Measurements from ENCODE around the gene ZFP14. TPM values are rescaled to one million over a fixed set of nuclear protein-coding genes. Genes with fewer than 3 reads are reported as not detected.

The ZFP14 gene
- total RNA-seq, 1 donor from 2014 or later = 6.9 TPM

DNA sequence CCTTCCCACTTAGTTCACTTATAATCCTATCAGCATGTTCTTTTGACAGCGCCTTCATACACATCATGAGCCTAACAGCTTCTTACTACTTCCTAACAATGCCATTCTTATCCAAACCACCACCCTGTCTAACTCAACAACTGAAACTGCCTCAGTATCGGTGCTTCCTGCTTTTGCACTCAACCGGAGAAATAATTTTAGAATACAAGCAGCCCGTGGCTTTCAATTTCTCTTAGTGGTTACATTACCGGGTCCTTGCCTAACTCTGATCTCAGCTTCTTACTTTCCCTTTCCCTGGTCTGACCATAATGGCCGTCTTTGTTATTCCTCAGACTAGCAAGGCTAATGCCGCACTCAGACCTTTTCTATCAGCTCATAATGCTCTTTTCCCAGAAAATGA lies 22.5 kb upstream of the ZFP14 start:
- intact Hi-C loops (cut with DNase I) = no loop called here
- Histone ChIP-seq H3K36me3 (peaks cover 33% of the 10 kb centered on the region), H3K9me3 (peaks cover 8% of the 10 kb centered on the region), H3K4me1 (no peaks in the 10 kb centered on the region), H3K27ac (no peak overlapping the region), H3K27me3 (no peaks in the 10 kb centered on the region), H3K4me3 (no peak overlapping the region)
- DNase-seq (no peak), ATAC-seq (no peak)
- TF ChIP-seq, protein P1, sequence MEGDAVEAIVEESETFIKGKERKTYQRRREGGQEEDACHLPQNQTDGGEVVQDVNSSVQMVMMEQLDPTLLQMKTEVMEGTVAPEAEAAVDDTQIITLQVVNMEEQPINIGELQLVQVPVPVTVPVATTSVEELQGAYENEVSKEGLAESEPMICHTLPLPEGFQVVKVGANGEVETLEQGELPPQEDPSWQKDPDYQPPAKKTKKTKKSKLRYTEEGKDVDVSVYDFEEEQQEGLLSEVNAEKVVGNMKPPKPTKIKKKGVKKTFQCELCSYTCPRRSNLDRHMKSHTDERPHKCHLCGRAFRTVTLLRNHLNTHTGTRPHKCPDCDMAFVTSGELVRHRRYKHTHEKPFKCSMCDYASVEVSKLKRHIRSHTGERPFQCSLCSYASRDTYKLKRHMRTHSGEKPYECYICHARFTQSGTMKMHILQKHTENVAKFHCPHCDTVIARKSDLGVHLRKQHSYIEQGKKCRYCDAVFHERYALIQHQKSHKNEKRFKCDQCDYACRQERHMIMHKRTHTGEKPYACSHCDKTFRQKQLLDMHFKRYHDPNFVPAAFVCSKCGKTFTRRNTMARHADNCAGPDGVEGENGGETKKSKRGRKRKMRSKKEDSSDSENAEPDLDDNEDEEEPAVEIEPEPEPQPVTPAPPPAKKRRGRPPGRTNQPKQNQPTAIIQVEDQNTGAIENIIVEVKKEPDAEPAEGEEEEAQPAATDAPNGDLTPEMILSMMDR (IDR thresholded peaks at IDR 0.05) = no peak

DNA sequence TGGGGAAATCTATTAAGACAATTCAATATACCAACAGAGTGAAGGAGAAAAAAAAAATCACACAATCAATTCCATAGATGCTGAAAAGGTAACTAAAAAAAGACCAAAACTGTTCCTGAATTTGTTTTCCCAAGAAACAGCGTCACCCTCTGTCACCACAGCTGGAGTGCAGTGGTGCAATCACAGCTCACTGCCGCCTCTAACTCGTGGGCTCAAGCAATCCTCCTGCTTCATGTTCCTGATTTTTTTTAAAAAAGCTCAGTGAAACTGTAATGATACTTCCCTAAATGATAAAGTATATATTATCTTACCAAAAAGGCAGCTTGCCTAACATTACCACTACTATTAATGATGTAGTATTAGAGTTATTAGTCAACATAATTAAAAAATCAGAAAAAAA lies 19.6 kb upstream of the ZFP14 start:
- peaks cover 32% of the 10 kb centered on the region for H3K9me3 ChIP-seq
- H3K27me3 ChIP-seq = no peaks in the 10 kb centered on the region
- no peaks in the 10 kb centered on the region for H3K4me1 ChIP-seq
- no peak overlapping the region for H3K4me3 ChIP-seq
- DNase-seq = no peak
- H3K27ac ChIP-seq = no peak overlapping the region
- no peak for ATAC-seq
- intact Hi-C loops (cut with DNase I) = no loop called here
- peaks cover 8% of the 10 kb centered on the region for H3K36me3 ChIP-seq
- TF ChIP-seq, protein P1 (IDR thresholded peaks at IDR 0.05) = no peak

DNA sequence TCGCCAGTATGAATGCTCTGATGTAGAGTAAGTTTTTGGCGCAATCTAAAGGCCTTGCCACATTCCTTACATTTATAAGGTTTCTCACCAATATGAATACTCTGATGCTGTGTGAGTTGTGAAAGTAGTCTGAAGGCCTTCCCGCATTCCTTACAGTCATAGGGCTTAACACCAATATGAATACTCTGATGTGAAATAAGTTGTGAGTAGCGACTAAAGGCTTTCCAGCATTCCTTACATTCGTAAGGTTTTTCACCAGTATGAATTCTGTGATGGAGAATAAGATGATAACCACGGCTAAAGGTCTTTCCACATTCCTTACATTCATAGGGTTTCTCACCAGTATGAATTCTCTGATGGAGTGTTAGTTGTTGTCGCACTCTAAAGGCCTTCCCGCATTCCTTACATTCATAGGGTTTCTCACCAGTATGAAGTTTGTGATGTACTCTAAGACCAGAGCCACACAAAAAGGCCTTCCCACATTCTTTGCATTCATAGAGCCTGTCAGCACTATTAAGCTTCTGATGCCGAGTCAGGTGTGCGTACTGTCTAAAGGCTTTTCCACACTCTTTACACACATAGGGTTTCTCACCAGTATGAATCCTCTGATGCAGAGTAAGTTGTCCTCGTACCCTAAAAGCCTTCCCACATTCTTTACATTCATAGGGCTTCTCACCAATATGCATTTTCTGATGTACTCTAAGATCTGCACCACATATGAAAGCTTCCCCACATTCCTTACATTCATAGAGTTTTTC lies 14.1 kb upstream of the ZFP14 start:
- TF ChIP-seq, protein P1 (IDR thresholded peaks at IDR 0.05) = no peak
- H3K27ac ChIP-seq = no peak overlapping the region
- intact Hi-C loops (cut with DNase I) = no loop called here
- ATAC-seq (no peak), DNase-seq (no peak)
- H3K9me3 ChIP-seq = peaks cover 68% of the 10 kb centered on the region
- H3K4me1 ChIP-seq = no peaks in the 10 kb centered on the region
- no peaks in the 10 kb centered on the region for H3K27me3 ChIP-seq
- no peak overlapping the region for H3K4me3 ChIP-seq
- H3K36me3 ChIP-seq = peaks cover 11% of the 10 kb centered on the region

DNA sequence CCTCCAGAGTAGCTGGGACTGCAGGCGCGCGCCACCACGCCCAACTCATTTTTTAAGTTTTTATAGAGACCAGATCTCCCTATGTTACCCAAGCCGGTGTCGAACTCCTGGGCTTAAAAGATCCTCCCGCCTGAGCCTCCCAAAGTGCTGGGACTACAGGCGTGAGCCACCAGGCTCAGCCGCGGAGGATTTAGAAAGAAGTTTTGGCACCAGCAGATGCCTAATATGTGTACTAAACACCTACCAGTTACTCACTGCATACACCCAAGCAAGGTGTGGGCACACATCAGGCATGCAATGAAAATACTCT lies 464 bp upstream of the ZFP14 start:
- intact Hi-C loops (cut with DNase I) = no loop called here
- no peak for ATAC-seq
- no peaks in the 10 kb centered on the region for H3K36me3 ChIP-seq
- H3K9me3 ChIP-seq = no peaks in the 10 kb centered on the region
- H3K4me3 ChIP-seq = peak overlapping the region; percentile 83
- TF ChIP-seq, protein P1 (IDR thresholded peaks at IDR 0.05) = no peak
- DNase-seq = no peak
- no peaks in the 10 kb centered on the region for H3K27me3 ChIP-seq
- H3K27ac ChIP-seq = peak overlapping the region; percentile 92
- H3K4me1 ChIP-seq = peaks cover 8% of the 10 kb centered on the region

DNA sequence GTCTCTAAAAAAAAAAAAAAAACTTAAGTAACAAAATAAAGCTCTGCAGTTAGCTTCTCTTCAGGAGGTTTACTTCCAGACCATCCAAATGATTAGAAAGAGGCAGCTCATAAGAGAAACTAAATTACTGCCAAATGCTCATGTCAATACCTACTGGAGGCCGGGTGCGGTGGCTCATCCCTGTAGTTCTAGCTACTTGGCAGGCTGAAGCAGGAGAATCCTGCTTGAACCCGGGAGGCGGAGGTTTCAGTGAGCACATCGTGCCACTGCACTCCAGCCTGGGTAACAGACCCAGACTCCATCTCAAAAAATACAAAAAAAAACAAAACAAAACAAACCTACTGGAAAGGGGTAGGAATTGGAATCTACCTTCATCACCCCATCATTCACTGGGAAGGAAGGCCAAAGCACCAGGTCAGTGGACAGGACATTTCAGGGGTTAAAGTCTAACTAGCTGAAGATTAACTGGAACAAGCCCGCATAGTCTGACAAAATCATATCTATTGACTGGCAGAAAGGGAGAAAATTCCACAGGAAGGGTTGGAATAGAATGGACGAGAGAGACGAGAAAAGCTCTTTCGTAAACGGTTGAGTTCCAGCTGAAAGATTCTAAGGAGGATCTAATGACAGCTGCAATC lies 1.3 kb downstream of the ZFP14 start:
- DNase-seq (no peak), ATAC-seq (no peak)
- Histone ChIP-seq H3K27me3 (no peaks in the 10 kb centered on the region), H3K4me3 (peak overlapping the region; percentile 83), H3K4me1 (peaks cover 8% of the 10 kb centered on the region), H3K9me3 (no peaks in the 10 kb centered on the region), H3K36me3 (no peaks in the 10 kb centered on the region), H3K27ac (no peak overlapping the region)
- intact Hi-C loops (cut with DNase I) = no loop called here
- TF ChIP-seq, protein P1 (IDR thresholded peaks at IDR 0.05) = no peak

Measured in upper lobe of right lung (tissue), 1 donor.